GM12864 (cell line): ENCODE results near the gene GALNT10.
A peak's percentile ranks its signal among the peaks of the same experiment; 100 is the strongest.

Source experiments
- DNase-seq: peaks from one replicate; pipeline ENCODE4 v3.0.0-alpha.2; 2011; ENCODE audit warnings: low read depth
- H3K4me3 ChIP-seq: 2 replicates; pipeline ENCODE4 v1.5.1; 2011; ENCODE audit warnings: mild to moderate bottlenecking, low read depth, low read length, control low read depth
- TF ChIP-seq, protein P1 (sequence below): IDR thresholded peaks from 2 replicates; pipeline ENCODE4 v1.5.1; 2011; ENCODE audit warnings: low read depth, mild to moderate bottlenecking, moderate library complexity, low read length, control low read depth, inconsistent platforms; ENCODE audit errors: missing control alignments

GALNT10 gene

DNA sequence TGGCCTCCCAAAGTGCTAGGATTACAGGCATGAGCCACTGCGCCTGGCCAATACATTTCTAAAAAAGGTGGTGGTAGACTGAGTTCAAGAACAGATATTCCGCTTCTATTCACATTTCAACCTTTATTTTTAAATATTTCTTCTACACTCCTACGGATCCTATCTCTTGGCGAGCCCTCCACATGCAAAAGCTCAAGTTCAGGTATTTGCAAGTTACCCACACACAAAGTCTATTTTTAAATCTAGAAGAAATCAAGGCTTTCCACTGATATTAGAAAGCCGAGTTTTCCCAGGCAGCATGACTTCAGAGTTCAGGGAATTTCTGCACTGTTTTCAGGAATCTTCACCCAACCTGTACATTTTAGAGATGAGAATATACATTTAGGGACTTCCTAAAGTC lies 153.9 kb downstream of the GALNT10 start:
- TF ChIP-seq, protein P1, sequence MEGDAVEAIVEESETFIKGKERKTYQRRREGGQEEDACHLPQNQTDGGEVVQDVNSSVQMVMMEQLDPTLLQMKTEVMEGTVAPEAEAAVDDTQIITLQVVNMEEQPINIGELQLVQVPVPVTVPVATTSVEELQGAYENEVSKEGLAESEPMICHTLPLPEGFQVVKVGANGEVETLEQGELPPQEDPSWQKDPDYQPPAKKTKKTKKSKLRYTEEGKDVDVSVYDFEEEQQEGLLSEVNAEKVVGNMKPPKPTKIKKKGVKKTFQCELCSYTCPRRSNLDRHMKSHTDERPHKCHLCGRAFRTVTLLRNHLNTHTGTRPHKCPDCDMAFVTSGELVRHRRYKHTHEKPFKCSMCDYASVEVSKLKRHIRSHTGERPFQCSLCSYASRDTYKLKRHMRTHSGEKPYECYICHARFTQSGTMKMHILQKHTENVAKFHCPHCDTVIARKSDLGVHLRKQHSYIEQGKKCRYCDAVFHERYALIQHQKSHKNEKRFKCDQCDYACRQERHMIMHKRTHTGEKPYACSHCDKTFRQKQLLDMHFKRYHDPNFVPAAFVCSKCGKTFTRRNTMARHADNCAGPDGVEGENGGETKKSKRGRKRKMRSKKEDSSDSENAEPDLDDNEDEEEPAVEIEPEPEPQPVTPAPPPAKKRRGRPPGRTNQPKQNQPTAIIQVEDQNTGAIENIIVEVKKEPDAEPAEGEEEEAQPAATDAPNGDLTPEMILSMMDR = no peak
- DNase-seq = no peak
- no peak overlapping the region for H3K4me3 ChIP-seq

DNA sequence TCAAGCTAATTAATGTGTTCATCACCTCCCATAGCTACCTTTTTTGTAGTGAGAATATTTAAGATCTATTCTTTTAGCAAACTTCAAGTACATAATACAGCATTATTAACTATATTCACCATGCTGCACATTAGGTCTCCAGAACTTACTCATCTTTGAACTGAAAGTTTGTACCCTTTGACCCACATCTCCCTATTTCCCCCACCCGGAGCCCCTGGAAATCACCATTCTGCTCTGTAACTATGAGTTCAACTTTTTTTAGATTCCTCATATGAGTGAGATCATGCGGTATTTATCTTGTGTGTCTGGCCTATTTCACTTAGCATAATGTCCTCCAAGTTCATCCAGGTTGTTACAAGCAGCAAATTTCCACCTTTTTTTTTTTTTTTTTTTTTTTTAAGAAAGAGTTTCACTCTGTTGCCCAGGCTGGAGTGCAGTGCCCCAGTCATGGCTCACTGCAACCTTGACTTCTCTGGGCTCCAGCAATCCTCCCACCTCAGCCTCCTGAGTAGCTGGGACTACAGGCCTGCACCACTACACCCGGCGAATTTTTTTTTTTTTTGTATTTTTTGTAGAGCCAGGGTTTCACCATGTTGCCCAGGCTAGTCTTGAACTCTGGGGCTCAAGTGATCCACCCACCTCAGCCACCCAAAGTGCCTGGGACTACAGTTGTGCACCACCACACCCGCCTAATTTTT lies 154.9 kb downstream of the GALNT10 start:
- DNase-seq = peak; percentile 30
- TF ChIP-seq, protein P1 = no peak
- no peak overlapping the region for H3K4me3 ChIP-seq

DNA sequence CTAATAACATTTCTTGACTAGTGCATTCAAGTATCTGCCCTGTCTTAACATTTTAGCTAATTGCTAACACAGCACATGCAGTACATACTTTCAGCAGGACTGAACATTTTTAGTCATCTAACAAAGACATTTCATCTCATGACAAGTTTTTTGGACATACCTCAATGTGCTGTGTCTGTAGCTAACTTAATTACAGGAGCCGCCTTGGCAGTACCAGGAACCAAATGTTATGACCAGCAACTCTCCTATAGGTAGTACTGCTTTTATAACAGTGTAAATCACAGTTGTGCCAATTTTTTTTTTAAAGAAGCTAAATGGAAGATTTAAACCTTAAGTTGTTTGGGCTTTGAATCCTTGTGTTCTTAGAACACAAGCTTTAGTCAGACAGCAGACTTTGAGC lies 155.9 kb downstream of the GALNT10 start:
- DNase-seq = no peak
- H3K4me3 ChIP-seq = no peak overlapping the region
- TF ChIP-seq, protein P1 = no peak

DNA sequence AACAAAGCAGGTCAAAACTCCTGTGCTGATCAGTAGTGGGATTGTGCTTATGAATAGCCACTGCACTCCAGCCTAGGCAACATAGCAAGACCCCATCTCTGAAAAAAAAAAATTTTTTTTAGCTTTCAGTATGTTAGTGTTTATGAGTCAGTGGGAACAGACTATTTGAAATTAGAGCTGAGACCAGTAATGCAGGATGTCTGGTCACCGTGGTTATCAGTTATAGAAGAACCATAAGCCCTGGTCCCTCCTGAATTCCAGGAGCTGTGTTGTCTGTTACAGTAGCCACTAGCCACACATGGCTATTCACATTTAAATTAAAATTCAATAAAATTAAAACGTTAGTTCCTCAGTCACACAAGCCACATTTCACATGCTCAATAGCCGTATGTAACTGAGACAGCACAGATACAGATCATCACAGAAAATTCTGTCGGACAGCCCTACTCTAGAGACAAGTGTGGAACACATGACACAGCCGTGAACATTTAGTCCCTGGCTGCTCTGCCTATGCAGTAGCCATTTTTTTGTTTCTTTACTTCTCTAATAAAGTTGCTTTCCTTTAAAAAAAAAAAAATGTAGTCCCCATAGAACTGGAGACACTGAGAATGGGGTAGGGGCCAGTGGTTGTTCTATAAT lies 159.2 kb downstream of the GALNT10 start:
- TF ChIP-seq, protein P1 = no peak
- no peak overlapping the region for H3K4me3 ChIP-seq
- no peak for DNase-seq

DNA sequence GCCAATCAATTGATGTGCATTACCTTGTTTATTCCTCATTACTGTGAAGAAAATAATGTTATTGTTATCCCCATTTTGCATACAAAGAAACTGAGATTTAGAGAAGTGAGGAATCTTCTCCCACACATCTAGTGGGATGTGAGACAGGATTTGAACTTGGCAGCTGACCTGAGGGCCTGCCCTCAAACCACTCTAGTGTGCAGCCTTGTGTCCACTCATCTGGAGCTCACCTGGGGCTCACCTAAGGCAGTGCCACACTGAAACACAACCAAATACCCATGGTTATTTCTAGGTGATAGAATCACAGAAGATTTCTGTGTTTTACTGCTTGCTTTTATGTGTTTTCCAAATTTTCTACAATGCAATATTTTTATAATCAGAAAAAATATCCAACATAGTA lies 160.6 kb downstream of the GALNT10 start:
- no peak overlapping the region for H3K4me3 ChIP-seq
- DNase-seq = no peak
- TF ChIP-seq, protein P1 = no peak

DNA sequence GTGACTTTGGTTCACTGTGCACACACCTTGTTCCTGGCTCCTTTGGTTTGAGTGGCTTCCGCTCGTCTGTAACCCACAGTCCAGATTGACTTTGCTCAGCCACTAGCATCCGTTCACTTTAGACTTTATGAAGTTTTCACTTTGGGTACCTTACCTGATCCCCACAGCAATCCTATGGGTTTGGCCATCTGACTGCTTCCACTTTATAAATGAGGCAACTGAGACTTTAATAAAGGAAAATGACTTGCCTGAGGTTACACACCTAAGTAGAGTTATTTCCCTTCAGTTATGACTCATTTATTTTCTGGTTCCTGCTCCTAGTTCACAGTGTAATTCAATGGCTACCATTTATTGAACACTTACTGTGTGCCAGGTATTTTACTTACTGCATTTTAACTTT lies 161.0 kb downstream of the GALNT10 start:
- TF ChIP-seq, protein P1 = no peak
- no peak for DNase-seq
- H3K4me3 ChIP-seq = no peak overlapping the region
